BLaER1 (cell line): ENCODE results near the gene PLAC8L1.

Experiments
- H3K27ac ChIP-seq: shearing (Covaris generic); formaldehyde crosslinking; 2 replicates; pipeline ENCODE4 v1.8.1; 2022
- H3K27me3 ChIP-seq: shearing (Covaris generic); formaldehyde crosslinking; 2 replicates; pipeline ENCODE4 v1.8.1; 2022
- H3K36me3 ChIP-seq: shearing (Covaris generic); formaldehyde crosslinking; 2 replicates; pipeline ENCODE4 v1.8.1; 2022
- H3K4me1 ChIP-seq: shearing (Covaris generic); formaldehyde crosslinking; 2 replicates; pipeline ENCODE4 v1.8.1; 2022
- H3K4me2 ChIP-seq: shearing (Covaris generic); formaldehyde crosslinking; 2 replicates; pipeline ENCODE4 v1.8.1; 2022
- H3K4me3 ChIP-seq: shearing (Covaris generic); formaldehyde crosslinking; 2 replicates; pipeline ENCODE4 v1.8.1; 2022
- H3K9ac ChIP-seq: shearing (Covaris generic); formaldehyde crosslinking; 2 replicates; pipeline ENCODE4 v1.8.1; 2022
- H3K9me3 ChIP-seq: shearing (Covaris generic); formaldehyde crosslinking; 2 replicates; pipeline ENCODE4 v1.8.1; 2022
- H4K20me1 ChIP-seq: shearing (Covaris generic); formaldehyde crosslinking; 2 replicates; pipeline ENCODE4 v1.8.1; 2022
- Cebpa-rat ChIP-seq: shearing (Covaris generic); IDR thresholded peaks from 2 replicates; pipeline ENCODE4 v1.8.1; 2022

PLAC8L1 gene

DNA sequence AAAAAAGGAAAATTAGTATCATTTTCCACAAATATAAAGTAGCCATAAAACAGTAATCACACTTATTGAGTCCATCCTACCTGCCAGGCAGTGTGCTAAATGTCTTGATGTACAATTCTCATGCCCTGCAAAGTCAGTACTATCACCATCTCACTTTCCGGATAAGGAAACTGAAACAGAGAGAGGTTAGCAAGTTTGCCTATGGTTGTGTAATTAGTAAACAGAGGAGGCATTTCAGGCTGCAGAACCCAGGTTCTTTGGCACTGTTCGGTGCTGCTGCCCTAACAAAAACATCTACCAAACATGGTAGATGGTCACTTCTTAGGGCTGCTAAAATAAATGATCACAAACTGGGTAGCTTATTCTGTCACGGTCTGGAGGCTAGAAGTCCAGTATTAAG, 22.6 kb downstream of the PLAC8L1 start:
- TF ChIP-seq Cebpa-rat = no peak
- no peaks in the 10 kb centered on the region for H4K20me1 ChIP-seq
- no peaks in the 10 kb centered on the region for H3K9me3 ChIP-seq
- no peak overlapping the region for H3K9ac ChIP-seq
- H3K4me1 ChIP-seq = peaks cover 16% of the 10 kb centered on the region
- H3K4me3 ChIP-seq = no peak overlapping the region
- no peaks in the 10 kb centered on the region for H3K36me3 ChIP-seq
- H3K27me3 ChIP-seq = no peaks in the 10 kb centered on the region
- H3K4me2 ChIP-seq = no peak overlapping the region
- H3K27ac ChIP-seq = no peak overlapping the region

DNA sequence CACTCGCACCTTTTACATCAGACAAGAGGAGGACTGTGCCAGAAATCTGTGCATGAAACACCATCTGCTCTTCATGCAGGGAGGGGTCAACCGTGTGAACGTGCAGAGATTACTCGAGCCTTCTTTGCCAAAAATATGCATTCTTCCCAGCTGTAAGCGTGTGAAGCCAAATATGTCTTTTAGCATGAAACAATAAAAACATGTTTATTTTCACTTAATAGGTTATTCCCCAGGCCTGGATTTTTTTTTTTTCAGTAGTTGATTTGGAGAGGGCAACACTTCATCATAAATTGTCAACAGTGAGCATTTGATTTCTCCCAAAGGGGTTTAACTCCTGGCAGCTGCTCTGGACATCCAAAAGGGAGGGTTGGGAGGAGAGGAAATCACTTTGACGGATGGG, 23.8 kb downstream of the PLAC8L1 start:
- H3K4me1 ChIP-seq = peaks cover 16% of the 10 kb centered on the region
- no peaks in the 10 kb centered on the region for H4K20me1 ChIP-seq
- no peak overlapping the region for H3K4me3 ChIP-seq
- no peaks in the 10 kb centered on the region for H3K36me3 ChIP-seq
- H3K27ac ChIP-seq = no peak overlapping the region
- H3K9me3 ChIP-seq = no peaks in the 10 kb centered on the region
- no peak overlapping the region for H3K4me2 ChIP-seq
- no peak for TF ChIP-seq Cebpa-rat
- H3K9ac ChIP-seq = no peak overlapping the region
- no peaks in the 10 kb centered on the region for H3K27me3 ChIP-seq

DNA sequence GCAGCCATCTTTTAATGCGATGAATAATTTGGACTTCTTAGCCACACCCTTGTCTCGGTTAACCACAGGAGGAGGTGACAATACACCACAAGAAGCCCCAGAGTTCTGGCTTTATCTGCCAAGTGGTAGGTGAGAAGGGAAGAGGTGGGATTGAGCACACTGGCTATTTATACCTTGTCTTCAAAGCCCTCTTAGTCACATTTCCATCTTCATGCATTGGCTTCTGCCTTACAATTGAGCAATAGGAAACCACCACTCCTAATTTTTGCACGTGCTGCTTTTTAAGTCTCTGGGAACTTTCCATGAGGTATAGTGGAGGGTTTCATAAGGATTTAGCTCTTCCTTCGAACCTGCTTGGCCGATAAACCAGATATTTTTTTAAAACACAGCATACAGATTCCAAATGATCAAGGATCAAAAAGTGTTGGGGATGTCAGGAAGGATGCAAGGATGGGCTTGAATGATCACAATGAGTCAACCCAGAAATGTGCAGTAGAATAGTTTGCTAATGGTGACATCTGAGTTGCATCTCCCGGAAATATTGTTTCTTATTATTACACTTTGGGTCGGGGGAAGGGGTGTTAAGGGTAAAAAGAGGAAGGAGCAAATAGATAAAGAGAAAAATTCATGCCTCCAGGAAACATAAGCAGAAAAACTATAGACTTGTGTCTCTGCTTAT, 25.5 kb downstream of the PLAC8L1 start:
- no peaks in the 10 kb centered on the region for H3K27me3 ChIP-seq
- peaks cover 16% of the 10 kb centered on the region for H3K4me1 ChIP-seq
- TF ChIP-seq Cebpa-rat = 0 out of 2 replicates have a peak, but pooled peaks have one; percentile 27
- H3K9ac ChIP-seq = no peak overlapping the region
- no peaks in the 10 kb centered on the region for H4K20me1 ChIP-seq
- H3K36me3 ChIP-seq = no peaks in the 10 kb centered on the region
- no peak overlapping the region for H3K27ac ChIP-seq
- no peaks in the 10 kb centered on the region for H3K9me3 ChIP-seq
- H3K4me2 ChIP-seq = peak overlapping the region; percentile 41
- no peak overlapping the region for H3K4me3 ChIP-seq

DNA sequence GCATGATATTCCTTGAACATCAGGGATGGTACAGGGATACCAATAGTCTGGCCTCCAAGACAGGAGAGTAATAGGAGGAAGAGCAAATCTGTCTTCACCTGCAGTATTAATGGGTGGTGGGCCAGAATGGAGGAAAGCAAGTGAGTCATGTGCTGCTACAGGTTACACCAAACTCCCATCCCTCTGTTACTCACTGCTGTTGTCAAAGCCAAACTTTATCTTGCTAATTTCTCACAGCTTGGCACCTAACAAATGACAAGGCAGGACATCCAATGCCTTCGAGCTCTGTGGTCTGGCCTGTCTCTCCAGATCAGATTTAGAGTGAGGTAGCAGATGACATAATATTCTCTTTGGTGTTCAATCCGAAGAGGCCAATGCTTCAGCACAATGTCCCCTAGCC, 26.8 kb downstream of the PLAC8L1 start:
- H3K4me1 ChIP-seq = peaks cover 16% of the 10 kb centered on the region
- no peak overlapping the region for H3K9ac ChIP-seq
- H3K36me3 ChIP-seq = no peaks in the 10 kb centered on the region
- no peak overlapping the region for H3K4me3 ChIP-seq
- no peaks in the 10 kb centered on the region for H4K20me1 ChIP-seq
- no peak overlapping the region for H3K27ac ChIP-seq
- H3K4me2 ChIP-seq = no peak overlapping the region
- no peak for TF ChIP-seq Cebpa-rat
- no peaks in the 10 kb centered on the region for H3K9me3 ChIP-seq
- H3K27me3 ChIP-seq = no peaks in the 10 kb centered on the region

DNA sequence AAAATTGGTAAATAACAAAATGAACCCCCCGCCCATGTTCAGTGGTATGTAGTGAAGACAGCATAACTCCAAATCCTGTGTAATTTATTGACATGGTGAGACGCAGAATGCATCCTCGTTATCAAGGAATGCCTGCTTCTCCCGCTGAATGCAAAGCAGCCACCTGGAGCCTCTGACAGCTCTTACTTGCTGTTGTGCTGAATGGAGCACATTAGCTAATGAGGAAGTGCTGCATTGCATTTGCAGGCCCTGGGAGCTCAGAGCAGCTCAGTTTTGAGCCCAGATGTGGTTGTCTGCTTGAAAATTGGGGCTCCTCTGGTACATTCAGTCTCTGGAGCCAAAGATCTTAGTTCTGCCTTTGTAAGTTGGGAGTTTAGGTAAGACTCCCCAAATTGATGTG, 28.9 kb downstream of the PLAC8L1 start:
- H3K36me3 ChIP-seq = no peaks in the 10 kb centered on the region
- H3K4me1 ChIP-seq = peaks cover 19% of the 10 kb centered on the region
- H3K4me2 ChIP-seq = no peak overlapping the region
- TF ChIP-seq Cebpa-rat = no peak
- no peaks in the 10 kb centered on the region for H4K20me1 ChIP-seq
- H3K27me3 ChIP-seq = no peaks in the 10 kb centered on the region
- H3K4me3 ChIP-seq = no peak overlapping the region
- no peak overlapping the region for H3K9ac ChIP-seq
- H3K9me3 ChIP-seq = no peaks in the 10 kb centered on the region
- H3K27ac ChIP-seq = no peak overlapping the region

DNA sequence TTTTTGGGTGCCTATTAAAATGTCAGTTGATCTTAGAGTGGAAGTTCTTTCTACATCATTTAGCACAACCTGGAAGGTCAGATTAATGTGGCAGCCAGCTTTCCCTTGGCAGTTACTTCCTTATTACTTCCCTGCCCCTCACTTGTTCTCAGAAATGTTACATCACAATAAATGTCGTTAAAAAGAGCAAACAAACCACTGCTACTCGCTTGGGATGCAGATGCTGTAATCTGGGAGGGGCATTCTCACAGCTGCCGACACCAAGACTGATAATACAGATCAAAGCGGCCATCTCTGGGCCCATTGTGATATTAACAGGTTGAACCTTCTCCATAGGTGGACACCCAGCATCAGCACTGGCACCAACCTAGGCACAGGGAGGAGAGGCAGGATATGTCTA, 29.3 kb downstream of the PLAC8L1 start:
- no peaks in the 10 kb centered on the region for H3K27me3 ChIP-seq
- H3K4me3 ChIP-seq = no peak overlapping the region
- H4K20me1 ChIP-seq = no peaks in the 10 kb centered on the region
- no peak overlapping the region for H3K9ac ChIP-seq
- no peak for TF ChIP-seq Cebpa-rat
- no peaks in the 10 kb centered on the region for H3K36me3 ChIP-seq
- no peaks in the 10 kb centered on the region for H3K9me3 ChIP-seq
- no peak overlapping the region for H3K27ac ChIP-seq
- peaks cover 23% of the 10 kb centered on the region for H3K4me1 ChIP-seq
- no peak overlapping the region for H3K4me2 ChIP-seq

DNA sequence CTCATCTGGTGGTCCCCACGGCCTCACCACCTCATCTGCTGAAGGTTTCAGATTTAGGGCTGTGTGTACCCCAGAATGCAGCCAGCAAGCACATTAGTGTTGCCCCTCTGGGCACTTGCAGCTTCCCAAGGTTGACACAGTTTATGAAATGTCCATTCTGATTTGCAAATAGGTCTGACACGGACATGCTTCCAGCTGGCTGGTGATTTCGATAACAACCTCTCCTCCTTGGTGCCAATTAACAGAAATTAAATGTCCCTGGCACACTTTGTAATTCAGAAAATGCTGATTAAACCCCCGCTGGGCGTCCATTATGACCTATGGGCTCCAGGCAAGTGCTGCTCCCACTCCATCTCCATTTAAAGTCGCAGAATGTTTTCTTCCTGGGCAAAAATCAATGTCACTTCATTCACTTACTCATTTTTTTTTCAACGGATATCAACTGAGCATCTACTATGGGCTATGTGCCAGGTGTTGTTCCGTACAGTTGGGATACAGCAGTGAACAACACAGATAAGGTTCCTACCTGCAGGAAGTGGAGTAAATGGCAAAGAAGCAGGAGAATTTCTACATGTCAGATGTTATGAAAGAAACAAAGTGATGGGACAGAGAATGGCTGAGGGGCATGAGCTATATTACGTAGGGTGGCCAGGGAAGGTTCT, 32.0 kb downstream of the PLAC8L1 start:
- H3K4me1 ChIP-seq = peaks cover 8% of the 10 kb centered on the region; the same call in 1 of the 2 replicates
- no peaks in the 10 kb centered on the region for H3K9me3 ChIP-seq
- TF ChIP-seq Cebpa-rat = no peak
- H3K27ac ChIP-seq = no peak overlapping the region
- H3K4me2 ChIP-seq = no peak overlapping the region
- H3K27me3 ChIP-seq = no peaks in the 10 kb centered on the region
- H3K36me3 ChIP-seq = no peaks in the 10 kb centered on the region
- H3K9ac ChIP-seq = no peak overlapping the region
- no peaks in the 10 kb centered on the region for H4K20me1 ChIP-seq
- H3K4me3 ChIP-seq = no peak overlapping the region

DNA sequence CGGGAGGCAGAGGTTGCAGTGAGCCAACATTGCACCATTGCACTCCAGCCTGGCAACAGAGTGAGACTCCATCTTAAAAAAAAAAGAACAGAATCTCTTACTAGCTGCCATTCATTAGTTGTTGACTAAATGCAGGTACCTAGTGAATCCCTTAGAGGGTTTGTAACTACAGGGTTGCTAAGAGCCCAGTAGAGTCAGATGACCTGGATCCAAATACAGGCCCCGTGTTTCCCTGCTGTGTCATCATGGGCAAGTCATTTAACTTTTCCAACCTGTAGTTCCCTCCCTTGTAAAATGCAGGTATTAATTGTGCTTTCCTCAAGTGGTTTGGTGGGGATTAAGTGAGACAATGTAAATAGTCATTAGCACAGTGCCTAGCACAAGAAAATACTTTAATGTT, 32.8 kb downstream of the PLAC8L1 start:
- TF ChIP-seq Cebpa-rat = no peak
- Histone ChIP-seq H3K27ac (no peak overlapping the region), H3K4me3 (no peak overlapping the region), H4K20me1 (no peaks in the 10 kb centered on the region), H3K36me3 (no peaks in the 10 kb centered on the region), H3K9ac (no peak overlapping the region), H3K27me3 (no peaks in the 10 kb centered on the region), H3K4me2 (no peak overlapping the region), H3K4me1 (peaks cover 8% of the 10 kb centered on the region; the same call in 1 of the 2 replicates), H3K9me3 (no peaks in the 10 kb centered on the region)

DNA sequence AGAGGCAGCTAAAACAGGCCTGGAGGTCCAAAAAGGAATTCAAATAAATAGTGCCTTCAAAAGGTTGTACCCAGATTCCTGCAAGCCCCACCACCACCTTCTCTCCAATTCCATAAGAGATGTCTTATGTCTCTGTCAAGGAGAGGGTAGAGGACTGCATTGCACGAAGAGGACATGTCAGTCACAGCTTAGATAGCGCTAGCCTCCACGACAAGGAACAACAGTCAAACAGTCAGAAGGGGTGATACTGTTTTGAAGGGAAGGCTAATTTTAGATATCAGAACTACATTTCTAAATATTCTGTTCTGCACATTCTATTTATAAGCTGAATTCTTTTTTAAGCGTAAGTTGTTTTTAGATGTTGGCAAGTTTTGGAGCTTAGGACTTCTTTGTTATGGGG, 34.2 kb downstream of the PLAC8L1 start:
- no peak for TF ChIP-seq Cebpa-rat
- no peak overlapping the region for H3K27ac ChIP-seq
- peaks cover 8% of the 10 kb centered on the region; the same call in 1 of the 2 replicates for H3K4me1 ChIP-seq

DNA sequence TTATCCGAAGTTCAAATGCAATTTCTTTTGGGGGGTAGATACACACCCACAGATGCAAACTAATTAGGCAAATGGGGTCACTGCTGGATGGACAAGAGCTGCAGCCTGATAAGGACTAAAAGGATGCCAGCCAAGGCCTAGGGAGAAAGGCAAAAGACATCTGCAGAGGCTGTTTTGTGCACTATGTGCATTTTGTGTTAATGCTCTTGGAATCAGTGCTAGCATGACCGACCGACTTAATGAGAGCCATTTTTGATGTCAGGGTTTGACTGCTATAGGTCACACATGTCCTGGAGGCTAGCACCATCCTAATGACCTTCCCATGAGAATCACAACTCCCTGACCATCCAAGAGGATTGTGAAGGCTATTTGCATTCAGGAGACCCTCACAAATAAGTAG, 34.6 kb downstream of the PLAC8L1 start:
- Histone ChIP-seq H3K4me3 (no peak overlapping the region), H3K36me3 (no peaks in the 10 kb centered on the region), H4K20me1 (no peaks in the 10 kb centered on the region), H3K27ac (no peak overlapping the region), H3K27me3 (no peaks in the 10 kb centered on the region), H3K4me2 (no peak overlapping the region), H3K4me1 (peaks cover 8% of the 10 kb centered on the region; the same call in 1 of the 2 replicates), H3K9me3 (no peaks in the 10 kb centered on the region), H3K9ac (no peak overlapping the region)
- TF ChIP-seq Cebpa-rat = no peak

More for the DNA sequence above, 34.2 kb downstream of the PLAC8L1 start:
- Histone ChIP-seq H3K9me3 (no peaks in the 10 kb centered on the region), H3K4me3 (no peak overlapping the region), H3K27me3 (no peaks in the 10 kb centered on the region), H3K36me3 (no peaks in the 10 kb centered on the region), H3K4me2 (no peak overlapping the region), H3K9ac (no peak overlapping the region), H4K20me1 (no peaks in the 10 kb centered on the region)

DNA sequence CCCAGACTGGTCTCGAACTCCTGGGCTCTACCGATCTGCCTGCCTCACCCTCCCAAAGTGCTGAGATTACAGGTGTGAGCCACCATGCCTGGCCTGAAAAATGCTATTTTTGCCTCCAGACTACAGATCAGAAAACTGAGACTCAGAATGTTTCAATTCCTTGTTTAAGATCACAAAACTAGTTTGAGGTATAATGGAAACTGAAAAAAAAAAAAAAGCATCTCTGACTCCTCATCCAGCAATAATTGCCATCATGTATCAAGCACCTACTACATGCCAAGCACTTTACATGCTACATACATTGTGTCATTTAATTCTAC, 35.6 kb downstream of the PLAC8L1 start:
- no peak overlapping the region for H3K4me3 ChIP-seq
- H3K27me3 ChIP-seq = no peaks in the 10 kb centered on the region
- peaks cover 8% of the 10 kb centered on the region; the same call in 1 of the 2 replicates for H3K4me1 ChIP-seq
- TF ChIP-seq Cebpa-rat = no peak
- no peaks in the 10 kb centered on the region for H3K36me3 ChIP-seq
- no peaks in the 10 kb centered on the region for H3K9me3 ChIP-seq
- no peak overlapping the region for H3K9ac ChIP-seq
- no peak overlapping the region for H3K4me2 ChIP-seq
- H3K27ac ChIP-seq = no peak overlapping the region
- no peaks in the 10 kb centered on the region for H4K20me1 ChIP-seq
